ENCODE results near the gene JMJD7. TPM values are rescaled to one million over a fixed set of nuclear protein-coding genes. Genes with fewer than 3 reads are reported as not detected.
A peak's percentile ranks its signal among the peaks of the same experiment; 100 is the strongest.
"Not testable (repeated sequence)": the region's sequence is repeated elsewhere in the genome, so short reads cannot be mapped to it uniquely, and the experiment has no call there.

The JMJD7 gene
- total RNA-seq, 1 donor from 2014 or later: 13.8 TPM

DNA sequence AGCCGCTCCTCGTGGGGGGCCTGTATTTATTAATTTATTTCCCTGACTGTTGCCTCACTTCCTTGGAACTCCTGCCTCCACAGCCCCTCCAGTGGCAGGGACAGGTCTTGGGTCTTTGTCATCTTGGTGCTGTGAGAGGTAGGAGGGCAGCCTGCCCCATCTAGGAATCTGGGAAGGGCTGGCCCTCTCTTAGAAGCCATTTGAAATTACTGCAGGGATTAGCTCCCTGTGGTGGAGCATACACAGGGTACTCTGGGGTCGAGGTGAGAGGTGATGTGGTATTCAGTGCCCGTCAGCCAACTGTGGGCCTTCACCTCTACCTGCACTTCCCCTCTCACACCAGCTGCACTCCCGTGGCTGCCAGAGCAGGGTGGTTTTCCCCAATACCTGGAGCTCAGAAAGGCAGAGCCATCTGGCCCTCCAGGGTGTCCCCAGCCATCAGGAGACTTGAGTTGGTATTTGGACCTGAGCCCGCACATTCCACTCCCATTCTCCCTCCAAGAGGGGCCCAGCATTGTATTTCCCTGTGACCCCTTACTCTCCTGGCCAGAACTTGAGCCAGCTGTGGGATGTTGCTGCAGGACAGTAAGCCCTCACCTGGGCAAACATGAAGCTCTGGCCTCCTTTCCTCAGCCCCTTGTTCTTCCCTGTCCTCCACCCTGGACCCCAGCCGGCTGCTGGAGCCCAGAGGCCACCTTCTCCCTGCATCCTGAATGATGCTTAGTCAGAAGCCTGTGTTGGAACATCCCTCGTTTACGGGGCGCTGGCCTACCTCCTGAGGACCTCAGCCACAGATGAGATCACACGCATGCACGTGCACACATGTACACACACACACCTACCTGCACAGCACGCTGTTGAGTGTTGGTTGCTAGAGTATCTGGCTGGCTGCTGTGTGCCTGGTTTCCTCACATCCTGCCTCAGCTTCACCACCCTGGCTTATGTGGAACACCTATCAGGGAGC lies 2.0 kb upstream of the JMJD7 start:
- DNase-seq (ENCODE audit: low spot score): no peak
- Mint-ChIP-seq H3K9me3 (ENCODE audit: unreplicated experiment) (no peaks in the 10 kb centered on the region), H3K27ac (ENCODE audit: unreplicated experiment) (peak overlapping the region; percentile 59), H3K4me3 (ENCODE audit: unreplicated experiment) (no peak overlapping the region), H3K27me3 (ENCODE audit: unreplicated experiment) (peaks cover 12% of the 10 kb centered on the region), H3K36me3 (ENCODE audit: low read depth, unreplicated experiment) (peaks cover 33% of the 10 kb centered on the region), H3K4me1 (ENCODE audit: unreplicated experiment) (peaks cover 18% of the 10 kb centered on the region)
- TF ChIP-seq CTCF (IDR thresholded peaks at IDR 0.05; ENCODE audit: unreplicated experiment): no peak

DNA sequence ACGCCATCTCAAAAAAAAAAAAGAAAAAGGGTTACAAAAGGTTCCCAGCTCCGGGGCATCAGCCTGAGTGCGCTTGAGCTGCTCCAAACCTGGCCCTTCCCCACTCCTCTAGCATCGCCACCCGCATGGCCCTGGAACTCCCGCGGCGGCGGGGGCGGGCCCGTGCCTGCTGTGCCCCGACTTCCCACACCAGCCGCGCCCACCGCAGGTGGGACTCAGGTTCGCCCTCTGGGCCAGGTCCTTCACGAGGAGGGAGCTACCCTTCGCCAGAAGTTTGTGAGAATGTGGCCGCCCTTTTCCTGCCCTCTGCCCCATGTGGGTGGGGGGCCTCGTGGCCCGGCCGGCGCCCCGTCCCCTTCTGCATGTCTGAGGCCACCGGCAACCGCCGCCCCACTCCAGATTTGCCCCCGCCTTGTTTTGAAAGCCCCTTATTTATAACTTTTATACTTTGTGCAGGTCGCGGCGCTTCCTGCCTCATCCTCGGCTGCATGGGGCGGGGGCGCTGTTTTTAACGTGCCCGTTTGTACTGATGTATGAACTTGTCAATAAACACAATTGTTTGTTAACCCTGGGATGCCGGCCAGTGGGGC lies 507 bp upstream of the JMJD7 start:
- H3K27me3 Mint-ChIP-seq (ENCODE audit: unreplicated experiment): peaks cover 9% of the 10 kb centered on the region
- H3K9me3 Mint-ChIP-seq (ENCODE audit: unreplicated experiment): no peaks in the 10 kb centered on the region
- H3K4me3 Mint-ChIP-seq (ENCODE audit: unreplicated experiment): peak overlapping the region; percentile 91
- no peak overlapping the region for H3K27ac Mint-ChIP-seq (ENCODE audit: unreplicated experiment)
- DNase-seq (ENCODE audit: low spot score): no peak
- peaks cover 28% of the 10 kb centered on the region for H3K36me3 Mint-ChIP-seq (ENCODE audit: low read depth, unreplicated experiment)
- peaks cover 18% of the 10 kb centered on the region for H3K4me1 Mint-ChIP-seq (ENCODE audit: unreplicated experiment)
- no peak for TF ChIP-seq CTCF (IDR thresholded peaks at IDR 0.05; ENCODE audit: unreplicated experiment)

- peaks cover 32% of the 10 kb centered on the region for H3K36me3 Mint-ChIP-seq (ENCODE audit: low read depth, unreplicated experiment)
- DNase-seq (ENCODE audit: low spot score): no peak
- H3K4me1 Mint-ChIP-seq (ENCODE audit: unreplicated experiment): peaks cover 23% of the 10 kb centered on the region
- no peaks in the 10 kb centered on the region for H3K9me3 Mint-ChIP-seq (ENCODE audit: unreplicated experiment)
- no peak for TF ChIP-seq CTCF (IDR thresholded peaks at IDR 0.05; ENCODE audit: unreplicated experiment)
- H3K27me3 Mint-ChIP-seq (ENCODE audit: unreplicated experiment): peaks cover 17% of the 10 kb centered on the region
- H3K27ac Mint-ChIP-seq (ENCODE audit: unreplicated experiment): peak overlapping the region; percentile 0
- H3K4me3 Mint-ChIP-seq (ENCODE audit: unreplicated experiment): peak overlapping the region; percentile 91
Observed at GRCh38 chr15:41828807-41829141, 882 bp downstream of the JMJD7 start.

DNA sequence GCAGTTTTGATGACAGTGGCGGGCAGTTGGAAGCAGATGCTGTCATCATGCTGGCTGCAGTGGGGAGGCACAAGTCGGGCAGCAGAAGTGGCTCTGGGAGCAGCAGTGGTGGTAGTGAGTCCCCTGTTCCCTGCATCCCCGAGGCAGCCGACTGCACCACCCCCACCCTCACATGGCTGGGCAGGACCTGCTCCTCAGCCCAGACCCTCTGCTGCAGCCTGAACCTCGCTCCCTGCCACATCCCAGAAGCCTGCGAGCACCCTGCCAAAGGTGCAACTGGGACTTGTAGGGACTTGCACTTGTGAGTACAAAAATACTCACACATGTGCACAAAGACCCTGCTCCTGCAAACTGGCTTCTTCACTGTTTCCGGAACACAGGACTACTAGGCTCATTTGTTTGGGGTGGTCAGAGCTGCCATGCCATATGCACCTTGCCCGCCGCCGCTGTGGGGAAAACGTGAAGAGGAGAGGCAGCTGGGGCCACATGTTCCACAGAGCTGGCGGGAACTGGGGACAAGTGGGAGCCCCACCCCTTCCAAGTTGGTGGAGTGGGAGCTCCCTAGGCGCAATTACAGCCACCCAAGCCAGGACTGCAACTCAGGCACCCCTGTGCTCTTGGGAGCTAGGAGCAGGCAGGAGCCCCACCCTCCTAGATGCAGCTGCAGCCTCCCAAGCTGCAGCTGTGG lies 2.2 kb downstream of the JMJD7 start:
- Mint-ChIP-seq H3K36me3 (ENCODE audit: low read depth, unreplicated experiment) (peaks cover 20% of the 10 kb centered on the region), H3K9me3 (ENCODE audit: unreplicated experiment) (no peaks in the 10 kb centered on the region), H3K4me3 (ENCODE audit: unreplicated experiment) (no peak overlapping the region), H3K4me1 (ENCODE audit: unreplicated experiment) (peaks cover 23% of the 10 kb centered on the region), H3K27ac (ENCODE audit: unreplicated experiment) (no peak overlapping the region), H3K27me3 (ENCODE audit: unreplicated experiment) (peaks cover 17% of the 10 kb centered on the region)
- DNase-seq (ENCODE audit: low spot score): no peak
- no peak for TF ChIP-seq CTCF (IDR thresholded peaks at IDR 0.05; ENCODE audit: unreplicated experiment)

DNA sequence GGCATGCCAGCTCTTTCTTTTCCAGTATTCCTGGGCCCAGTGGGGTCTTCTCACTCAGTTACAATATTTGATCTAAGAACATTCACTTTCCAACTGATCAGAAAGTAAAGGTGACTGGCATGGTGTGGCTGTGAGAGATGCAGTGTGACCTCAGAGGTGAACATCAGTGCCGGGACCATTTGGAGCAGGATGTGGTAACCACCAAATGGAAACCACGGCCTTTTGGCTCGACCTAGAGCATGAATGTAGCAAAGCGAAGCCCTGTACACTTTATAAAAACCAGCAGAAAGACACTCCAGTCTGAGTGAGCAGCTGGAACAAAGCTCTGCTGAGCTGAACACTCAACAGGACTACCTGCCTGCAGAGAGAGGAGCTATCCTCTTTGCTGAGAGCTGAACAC lies 3.4 kb downstream of the JMJD7 start:
- H3K4me1 Mint-ChIP-seq (ENCODE audit: unreplicated experiment): peaks cover 22% of the 10 kb centered on the region
- H3K4me3 Mint-ChIP-seq (ENCODE audit: unreplicated experiment); DNase-seq (ENCODE audit: low spot score); H3K27ac Mint-ChIP-seq (ENCODE audit: unreplicated experiment); H3K9me3 Mint-ChIP-seq (ENCODE audit: unreplicated experiment): not testable (repeated sequence)
- H3K36me3 Mint-ChIP-seq (ENCODE audit: low read depth, unreplicated experiment): peaks cover 17% of the 10 kb centered on the region
- peaks cover 17% of the 10 kb centered on the region for H3K27me3 Mint-ChIP-seq (ENCODE audit: unreplicated experiment)

Measured in endothelial cell (in vitro differentiated cells).